ENCODE results near the gene MEI4.
"Not testable (repeated sequence)": the region's sequence is repeated elsewhere in the genome, so short reads cannot be mapped to it uniquely, and the experiment has no call there.

Gene MEI4

DNA sequence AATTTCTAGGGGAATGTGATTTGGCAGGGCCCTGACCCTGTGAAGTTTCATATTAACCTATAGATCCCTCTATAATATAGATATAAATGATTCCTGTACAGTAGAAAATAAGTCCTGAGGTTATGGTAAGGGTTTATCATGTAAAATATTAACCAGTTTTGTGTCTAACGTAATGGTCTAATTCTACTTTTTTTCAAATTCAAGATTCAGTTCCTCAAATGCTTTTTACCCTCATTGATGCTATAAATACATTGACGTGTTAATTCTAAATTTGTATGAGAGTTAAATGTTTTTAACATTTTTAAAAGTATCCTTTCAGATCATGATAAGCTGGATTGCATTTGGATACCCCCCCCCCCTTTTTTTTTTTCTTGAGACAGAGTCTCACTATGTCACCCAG is 169.4 kb downstream of the MEI4 start:
- DNase-seq, result no peak

DNA sequence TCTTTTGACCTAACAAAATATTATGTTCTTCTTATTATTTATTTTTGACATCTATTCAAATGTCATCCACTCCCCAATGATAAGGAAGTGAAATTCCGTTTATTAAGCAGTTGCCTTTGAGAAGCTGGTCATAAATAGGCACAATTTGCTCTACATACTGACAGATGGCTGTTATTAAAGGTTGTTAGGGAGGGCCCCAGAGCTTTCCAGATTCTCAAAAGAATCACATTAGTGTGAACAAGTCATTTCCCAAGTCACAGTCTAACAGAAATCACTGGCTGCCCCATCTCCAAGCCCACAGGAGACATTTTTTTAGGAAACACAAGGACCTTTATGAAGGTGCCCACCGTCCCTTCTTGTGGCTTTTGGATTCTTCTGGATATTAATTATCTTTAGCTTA is 172.4 kb downstream of the MEI4 start:
- no peak for DNase-seq

DNA sequence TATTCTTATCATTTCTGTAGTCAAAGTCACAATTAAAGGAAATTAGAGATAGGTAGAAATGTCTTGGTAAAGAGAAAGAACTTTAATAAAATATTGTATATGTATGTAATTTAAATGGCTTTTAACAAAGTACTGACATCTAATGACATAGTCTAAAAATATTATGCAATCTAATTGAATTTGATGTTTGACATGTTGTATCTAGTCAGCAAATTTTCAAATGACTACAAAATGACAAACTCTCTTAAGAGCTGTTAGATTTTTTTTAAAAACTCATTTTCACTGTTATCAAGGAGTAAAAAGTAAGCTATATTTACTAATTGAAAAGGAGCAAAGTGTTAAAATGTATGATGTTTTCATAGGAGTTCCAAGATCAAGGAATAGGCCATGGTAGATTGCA is 176.9 kb downstream of the MEI4 start:
- DNase-seq, result no peak

GRCh38 chr6:77833749-77834148 is 180.9 kb downstream of the MEI4 start:
- not testable (repeated sequence) for DNase-seq

- no peak for DNase-seq
These were observed 181.8 kb downstream of the MEI4 start for GRCh38 chr6:77834591-77834996.

DNA sequence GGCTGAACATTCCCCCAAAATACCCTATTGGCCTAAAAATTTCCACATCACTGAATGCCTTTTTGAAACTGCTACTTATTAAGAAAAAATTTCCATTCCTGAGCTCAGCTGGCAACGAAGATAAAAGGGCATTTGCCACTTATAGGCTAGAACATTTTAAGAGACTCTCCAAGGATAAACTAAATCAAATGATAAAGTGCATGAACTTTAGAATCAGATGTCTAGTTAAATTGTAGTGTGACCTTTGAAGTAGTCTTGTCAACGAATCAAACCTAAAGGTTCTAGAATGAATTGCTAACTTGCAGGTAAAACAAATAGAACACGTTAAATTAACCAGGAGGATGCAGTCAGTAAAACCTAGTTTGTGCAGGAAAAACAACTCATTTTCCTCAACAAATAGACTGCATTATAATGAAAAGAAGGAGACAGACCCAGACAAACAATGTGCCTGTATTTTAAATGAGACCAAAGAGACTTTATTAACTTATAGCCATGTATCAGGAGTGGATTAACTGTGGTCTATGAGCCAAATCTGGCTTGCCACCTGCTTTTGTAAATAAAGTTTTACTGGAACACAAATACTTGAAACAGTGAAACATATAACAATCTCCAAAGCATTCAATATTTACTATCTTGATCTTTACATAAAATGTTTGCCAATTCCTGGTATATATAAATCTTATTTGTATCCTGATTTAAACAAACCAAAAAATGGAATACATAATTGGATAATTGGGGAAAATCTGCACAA is 184.4 kb downstream of the MEI4 start:
- no peak for DNase-seq

GRCh38 chr6:77839292-77839691 is 186.5 kb downstream of the MEI4 start:
- no peak for DNase-seq

GRCh38 chr6:77844822-77845221 is 192.0 kb downstream of the MEI4 start:
- DNase-seq, result no peak

DNA sequence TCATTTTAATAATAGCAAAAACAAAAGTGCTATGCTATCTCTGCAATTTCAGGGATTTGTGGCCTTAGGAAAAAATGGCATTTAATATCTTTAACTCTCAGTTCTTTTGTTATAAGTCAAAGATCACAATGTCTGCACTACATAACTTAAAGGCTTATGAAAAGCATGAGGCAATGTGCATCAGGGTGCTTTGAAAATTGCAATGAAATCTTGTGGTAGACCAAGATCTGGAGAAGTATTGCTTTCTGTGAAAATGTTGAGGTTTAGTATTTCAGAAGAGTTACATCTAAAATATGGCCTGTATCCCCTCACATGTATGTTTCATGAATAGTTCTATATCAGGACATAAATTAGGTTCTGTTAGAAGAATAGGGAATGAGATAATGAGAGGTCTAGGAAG is 200.6 kb downstream of the MEI4 start:
- no peak for DNase-seq

- no peak for DNase-seq
These were observed 203.6 kb downstream of the MEI4 start for GRCh38 chr6:77856391-77856790.

DNA sequence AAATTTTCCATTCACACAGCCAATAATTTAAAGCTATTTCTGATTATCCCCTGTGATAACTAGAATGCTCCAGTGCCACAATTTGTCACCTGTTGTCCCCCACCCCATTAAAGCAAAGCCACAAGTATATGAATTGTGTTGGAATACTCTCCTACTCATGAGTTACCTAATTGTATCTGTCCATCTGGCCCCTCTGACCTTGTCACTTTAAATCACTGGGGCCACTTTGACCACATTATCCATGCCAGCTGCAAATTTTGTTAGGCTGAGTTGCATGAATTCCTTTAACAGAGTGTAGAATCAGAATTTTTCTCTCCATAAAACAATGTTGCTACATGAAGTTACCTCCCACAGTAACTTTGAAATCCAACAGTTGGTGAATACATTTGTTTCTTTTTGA is 204.6 kb downstream of the MEI4 start:
- DNase-seq, result no peak

DNA sequence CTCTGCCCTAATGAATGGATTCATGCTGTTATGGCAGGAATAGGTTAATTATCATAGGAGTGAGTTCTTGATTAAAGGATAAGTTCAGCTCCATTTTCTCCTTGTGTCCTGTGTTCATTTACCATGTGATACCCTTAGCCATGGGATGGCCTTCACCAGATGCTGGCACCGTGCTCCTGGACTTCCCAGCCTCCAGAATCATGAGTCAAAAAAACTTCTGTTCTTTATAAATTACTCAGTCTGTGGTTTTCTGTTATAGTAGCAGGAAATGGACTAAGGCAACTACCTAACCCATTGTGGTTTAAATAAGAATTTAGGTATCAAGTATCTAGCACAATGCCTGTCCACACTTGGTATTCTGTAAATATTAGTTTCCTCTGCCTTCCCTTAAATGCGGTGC is 223.5 kb downstream of the MEI4 start:
- DNase-seq, result no peak

DNA sequence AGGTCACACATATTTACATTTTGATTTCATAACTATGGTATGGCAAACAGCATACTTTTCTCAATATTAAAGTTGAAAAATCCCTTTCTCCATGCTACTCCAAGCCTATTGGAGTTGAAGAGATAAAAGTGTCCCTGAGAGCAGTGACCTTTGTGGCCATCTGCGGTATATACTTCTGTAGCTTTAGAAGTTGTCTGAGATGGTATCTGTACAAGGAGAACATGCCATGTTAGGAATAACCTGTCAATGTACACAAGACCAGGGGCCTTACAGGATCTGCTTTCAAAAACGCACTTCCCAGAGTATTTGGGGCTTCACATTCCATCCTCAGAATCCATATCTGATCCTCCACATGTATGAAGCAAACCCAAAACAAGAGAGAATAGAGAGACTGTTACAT is 226.7 kb downstream of the MEI4 start:
- no peak for DNase-seq

- no peak for DNase-seq
These were observed 227.7 kb downstream of the MEI4 start for GRCh38 chr6:77880501-77880900.

DNA sequence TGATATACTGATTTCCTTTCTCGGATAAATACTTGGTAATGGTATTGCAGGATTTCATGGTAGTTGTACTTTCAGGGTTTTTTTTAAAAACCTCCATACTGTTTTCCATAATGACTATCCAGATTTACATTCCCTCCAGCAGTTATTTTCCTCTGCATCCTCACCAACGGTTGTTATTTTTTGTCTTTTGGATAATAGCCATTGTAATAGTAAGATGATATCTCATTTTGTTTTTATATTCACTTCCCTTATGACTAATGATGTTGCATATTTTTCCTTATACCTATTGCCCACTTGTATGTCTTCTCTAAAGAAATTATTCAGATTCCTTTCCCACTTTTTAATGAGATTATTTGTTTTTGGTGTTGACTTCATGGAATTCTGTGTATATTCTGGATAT is 231.0 kb downstream of the MEI4 start:
- DNase-seq, result no peak

- no peak for DNase-seq
These were observed 240.6 kb downstream of the MEI4 start for GRCh38 chr6:77893391-77893790.

DNA sequence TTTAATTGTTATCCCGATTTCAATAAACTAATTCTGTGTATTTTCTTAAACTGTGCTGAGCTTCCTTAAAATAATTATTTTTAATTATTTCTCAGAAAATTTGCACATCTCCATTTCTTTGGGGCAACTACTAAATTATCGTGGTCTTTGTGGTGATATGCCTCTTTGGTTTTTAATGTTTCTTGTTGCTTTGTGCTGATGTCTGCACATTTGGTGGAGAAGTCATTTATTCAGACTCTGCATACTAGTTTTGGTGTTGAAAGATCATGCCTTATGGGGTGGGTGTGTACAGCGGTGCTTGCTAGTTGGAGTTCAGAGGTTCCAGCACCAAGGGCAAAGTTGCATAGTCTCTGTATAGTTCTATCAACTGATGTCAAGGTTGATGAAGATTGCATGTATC is 253.2 kb downstream of the MEI4 start:
- no peak for DNase-seq

GRCh38 chr6:77910826-77911225 is 258.0 kb downstream of the MEI4 start:
- DNase-seq, result no peak

- DNase-seq, result no peak
These were observed 273.4 kb downstream of the MEI4 start for GRCh38 chr6:77926198-77926751.

DNA sequence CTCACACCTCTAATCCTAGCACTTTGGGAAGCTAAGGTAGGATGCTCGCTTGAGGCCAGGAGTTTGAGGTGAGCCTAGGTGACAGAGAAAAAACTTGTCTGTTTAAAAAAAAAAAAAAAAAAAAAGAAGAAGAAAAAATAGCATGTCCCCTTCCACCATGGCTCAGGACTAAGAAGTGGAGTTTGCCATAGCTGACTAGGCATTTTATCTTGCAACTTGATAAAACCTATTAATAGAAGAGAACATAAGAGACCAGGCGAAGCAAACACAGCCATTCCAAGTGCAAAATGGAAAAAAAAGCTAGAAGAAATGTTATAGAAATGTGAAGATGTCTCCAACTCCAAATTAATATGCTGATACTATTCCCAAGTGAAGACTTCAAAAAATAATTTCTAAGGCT is 277.5 kb downstream of the MEI4 start:
- no peak for DNase-seq

DNA sequence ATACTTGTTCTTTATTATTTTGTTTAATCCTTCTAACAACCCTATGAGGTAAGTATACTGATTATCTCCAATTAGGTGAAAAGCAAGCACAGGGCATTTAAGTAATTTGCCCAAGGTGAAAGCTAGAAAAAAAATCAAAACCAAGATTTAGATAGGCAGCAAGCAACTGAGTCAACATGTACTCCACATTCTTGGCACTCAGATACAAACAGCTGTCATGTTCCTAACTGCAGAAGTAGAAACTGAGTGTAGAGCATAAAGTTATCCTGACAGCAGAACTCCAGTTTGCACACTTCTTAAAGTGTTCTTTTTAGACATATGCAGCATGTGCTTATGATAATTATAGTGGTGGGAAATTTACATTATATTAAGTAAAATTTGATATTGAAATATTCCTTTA is 278.1 kb downstream of the MEI4 start:
- no peak for DNase-seq

GRCh38 chr6:77962070-77962469 is 309.2 kb downstream of the MEI4 start:
- no peak for DNase-seq

DNA sequence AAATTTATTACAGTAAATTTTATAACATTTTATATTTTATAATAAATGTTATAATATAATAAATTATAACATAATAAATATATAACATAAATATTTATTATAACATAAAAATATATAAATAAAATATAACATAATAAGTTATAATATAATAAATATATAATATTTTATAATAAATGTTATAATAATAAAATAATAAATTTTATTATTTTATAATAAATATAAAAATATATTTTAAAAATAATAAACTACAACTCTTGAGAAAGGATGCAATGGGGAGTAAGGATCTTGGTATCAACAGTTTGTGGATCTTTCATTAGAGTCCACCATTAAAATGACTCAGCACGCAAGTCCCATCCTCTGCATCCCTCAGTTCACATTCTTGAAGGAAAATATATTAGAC is 312.6 kb downstream of the MEI4 start:
- no peak for DNase-seq

DNA sequence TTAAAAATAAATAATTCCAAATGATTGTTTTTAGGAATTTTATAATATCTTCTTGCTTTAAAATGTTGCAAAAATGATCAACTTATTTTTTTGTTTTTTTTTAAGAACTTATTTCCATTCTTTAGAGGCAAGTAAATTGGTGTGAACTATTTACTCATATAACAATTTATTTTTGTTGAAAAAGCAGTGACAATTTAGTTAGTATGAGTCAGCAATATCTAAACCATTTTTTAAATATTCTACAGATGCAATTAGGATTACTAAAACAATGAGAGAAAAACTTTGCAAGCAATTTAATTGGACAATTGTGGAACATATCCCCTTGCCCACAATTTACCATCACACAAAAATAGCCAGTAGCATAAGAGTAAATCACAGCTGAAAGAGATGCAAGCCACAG is 319.5 kb downstream of the MEI4 start:
- no peak for DNase-seq
